HepG2 (cell line): ENCODE results near the gene FLT3LG. TPM values are rescaled to one million over a fixed set of nuclear protein-coding genes. Genes with fewer than 3 reads are reported as not detected.

Experiments used
- ATAC-seq: fragments of 200-7000 bp; cut with Tn5 transposase; 3 replicates; pipeline ENCODE4 v1.9.1; 2020; ENCODE audit warnings: mild to moderate bottlenecking, moderate library complexity
- BruUV-seq: library from RNA; stranded (reverse); fragments of 400-500 nt; replicated peaks from 2 replicates; lab custom pipeline; 2021; lab: Mats Ljungman, UMichigan
- CTCF ChIA-PET: fragments of 300-600 bp; formaldehyde crosslinking; extraction: SDS; loops from one replicate; lab custom pipeline; 2021; ENCODE audit warnings: low total read pairs, inconsistent platforms, low intra/inter-chr PET ratio; lab: Yijun Ruan, JAX
- POLR2A ChIA-PET: fragments of 350-600 bp; sonication (Branson Sonifier 250); formaldehyde crosslinking; loops from one replicate; lab custom pipeline; 2020; ENCODE audit warnings: antibody characterized with exemption, inconsistent platforms; lab: Yijun Ruan, JAX
- DNase-seq: peaks from one replicate; pipeline ENCODE4 v3.0.0-alpha.2; 2015; ENCODE audit warnings: low spot score
- FAIRE-seq: peaks from 3 replicates; lab custom pipeline; 2011; peaks lifted over from hg19 to GRCh38; lab: Jason Lieb, UNC
- H2AFZ ChIP-seq: one replicate; pipeline ENCODE4 v1.6.1; 2011; ENCODE audit warnings: low read length, inconsistent platforms
- H3K27ac ChIP-seq: fragments of 300-600 bp; 3 replicates; pipeline ENCODE4 v1.8.0; 2011; ENCODE audit warnings: mixed run types, mild to moderate bottlenecking, mixed read lengths, low read length, inconsistent platforms; ENCODE audit not compliant: insufficient read depth; ENCODE audit errors: extremely low read length
- H3K27me3 ChIP-seq, 2 experiments: fragments of 200-600 bp in 1 of 2; 2 replicates in 1 of 2; 3 replicates in 1 of 2; pipeline versions ENCODE4 v1.6.0 to v1.8.0; 2011; ENCODE audit warnings: low read length in 2 of 2, mild to moderate bottlenecking in 2 of 2, moderate library complexity in 2 of 2, inconsistent platforms in 1 of 2; ENCODE audit not compliant: insufficient read depth in 2 of 2, control insufficient read depth in 1 of 2
- H3K36me3 ChIP-seq, 2 experiments: fragments of 200-600 bp in 1 of 2; replicated peaks in 1 of 2; 2 replicates in 1 of 2; 3 replicates in 1 of 2; pipeline versions ENCODE4 v1.5.1 to v1.8.0; 2011; ENCODE audit warnings: low read length in 2 of 2, inconsistent platforms in 1 of 2; ENCODE audit not compliant: insufficient read depth in 2 of 2, control insufficient read depth in 1 of 2
- H3K4me1 ChIP-seq: 2 replicates; pipeline ENCODE4 v1.5.1; 2012; ENCODE audit warnings: low read length, inconsistent platforms; ENCODE audit not compliant: insufficient read depth
- H3K4me2 ChIP-seq: 2 replicates; pipeline ENCODE4 v1.6.0; 2011; ENCODE audit warnings: low read depth, low read length, inconsistent platforms
- H3K4me3 ChIP-seq, 3 experiments: fragments of 200-600 bp in 1 of 3; sonication (generic), shearing (Covaris generic) in 1 of 3; replicated peaks in 1 of 3; 2 replicates each; pipeline ENCODE4 v1.5.1; 2011 to 2016; ENCODE audit warnings: low read length in 3 of 3, inconsistent platforms in 2 of 3, low read depth in 2 of 3, mild to moderate bottlenecking in 2 of 3, control low read depth in 1 of 3, mixed read lengths in 1 of 3; ENCODE audit not compliant: insufficient read depth in 1 of 3
- H3K79me2 ChIP-seq: one replicate; pipeline ENCODE4 v1.6.1; 2011; ENCODE audit warnings: low read length, inconsistent platforms; ENCODE audit not compliant: insufficient read depth
- H3K9ac ChIP-seq: 2 replicates; pipeline ENCODE4 v1.6.0; 2011; ENCODE audit warnings: mild to moderate bottlenecking, low read depth, low read length, inconsistent platforms; ENCODE audit not compliant: insufficient read depth
- H3K9me3 ChIP-seq: 2 replicates; pipeline ENCODE4 v1.5.1; 2012; ENCODE audit warnings: mild to moderate bottlenecking, low read length
- H4K20me1 ChIP-seq: 2 replicates; pipeline ENCODE4 v1.6.0; 2011; ENCODE audit warnings: inconsistent platforms, mild to moderate bottlenecking, low read length, moderate library complexity; ENCODE audit not compliant: insufficient read depth
- ARHGAP35 ChIP-seq: sonication (generic); formaldehyde crosslinking; IDR thresholded peaks from 2 replicates; pipeline ENCODE4 v1.9.0; 2022; ENCODE audit warnings: mild to moderate bottlenecking, inconsistent platforms, moderate library complexity, missing genetic modification reagents, borderline replicate concordance
- GFI1 ChIP-seq: sonication (generic); formaldehyde crosslinking; IDR thresholded peaks from 2 replicates; pipeline ENCODE4 v1.5.0; 2020; ENCODE audit warnings: missing genetic modification reagents, mild to moderate bottlenecking, borderline replicate concordance
- HNRNPH1 ChIP-seq: fragments of 200-400 bp; formaldehyde crosslinking; optimal IDR thresholded peaks from 2 replicates; pipeline ENCODE3; 2017; ENCODE audit warnings: mild to moderate bottlenecking, low read depth, low read length
- JUNB ChIP-seq: sonication (generic); formaldehyde crosslinking; IDR thresholded peaks from 2 replicates; pipeline ENCODE4 v1.8.0; 2022; ENCODE audit warnings: missing genetic modification reagents, mild to moderate bottlenecking, borderline replicate concordance
- MAZ ChIP-seq, 2 experiments: sonication (generic) in 1 of 2; formaldehyde crosslinking in 1 of 2; IDR thresholded peaks; 2 replicates each; pipeline versions ENCODE4 v1.5.0 to v1.6.1; 2012 to 2020; ENCODE audit warnings: low read depth in 2 of 2, mild to moderate bottlenecking in 2 of 2, borderline replicate concordance in 1 of 2, improper control_type of control experiment in 1 of 2, low read length in 1 of 2, missing genetic modification reagents in 1 of 2, moderate library complexity in 1 of 2
- NFKBIZ ChIP-seq: IDR thresholded peaks from 2 replicates; pipeline ENCODE4 v1.6.1; 2018; ENCODE audit warnings: missing genetic modification reagents, missing compliant biosample characterization
- NR2C2 ChIP-seq: sonication (generic); formaldehyde crosslinking; IDR thresholded peaks from 2 replicates; pipeline ENCODE4 v1.4.0; 2020; ENCODE audit warnings: missing genetic modification reagents, mild to moderate bottlenecking, moderate library complexity, borderline replicate concordance
- ZBTB38 ChIP-seq: sonication (generic); formaldehyde crosslinking; IDR thresholded peaks from 2 replicates; pipeline ENCODE4 v1.5.1; 2020; ENCODE audit warnings: mild to moderate bottlenecking, missing genetic modification reagents
- ZGPAT ChIP-seq: IDR thresholded peaks from 2 replicates; pipeline ENCODE4 v1.6.1; 2016; ENCODE audit warnings: mild to moderate bottlenecking
- ZNF362 ChIP-seq: sonication (generic); formaldehyde crosslinking; IDR thresholded peaks from 2 replicates; pipeline ENCODE4 v1.4.0; 2020; ENCODE audit warnings: missing genetic modification reagents, mild to moderate bottlenecking, borderline replicate concordance
- ZNF446 ChIP-seq: sonication (generic); formaldehyde crosslinking; IDR thresholded peaks from 2 replicates; pipeline ENCODE4 v1.5.0; 2020; ENCODE audit warnings: mild to moderate bottlenecking, missing genetic modification reagents
- ZNF75D ChIP-seq: sonication (generic); formaldehyde crosslinking; IDR thresholded peaks from 2 replicates; pipeline ENCODE4 v1.8.1; 2023; ENCODE audit warnings: missing genetic modification reagents, mild to moderate bottlenecking, borderline replicate concordance
- ZSCAN22 ChIP-seq: sonication (generic); formaldehyde crosslinking; IDR thresholded peaks from 2 replicates; pipeline ENCODE4 v1.4.0; 2020; ENCODE audit warnings: mild to moderate bottlenecking, missing genetic modification reagents
- WGBS: methylation state at CpG from one replicate; pipeline ENCODE4 v1.1.6; 2017; ENCODE audit warnings: low lambda C conversion rate; 5-methylcytosine and 5-hydroxymethylcytosine counted together
- in situ Hi-C: cut with HindIII; loops from 2 replicates; pipeline ENCODE4 v1.10.0; 2017; ENCODE audit warnings: low pct_unique_long_range_greater_than_20kb; ENCODE audit not compliant: extremely low pct_ligation_motif_present
- intact Hi-C: fragments of 100-400 bp; cut with micrococcal nuclease; formaldehyde crosslinking; loops from one replicate; pipeline ENCODE4 v1.10.0; 2022; ENCODE audit not compliant: unreplicated experiment
- polyA plus RNA-seq, 8 experiments: library from polyadenylated mRNA; depleted of rRNA in 3 of 8; stranded (reverse) in 7 of 8; unstranded in 1 of 8; fragments of >200 nt; fragmentation: Illumina TruSeq in 4 of 8; extraction: Trizol in 4 of 8; gene quantifications; 2 replicates each; pipeline versions ENCODE4 v1.2.1 to v1.2.3, GENCODE V29; 2011 to 2016; ENCODE audit warnings: low read depth in 4 of 8, missing spikeins in 1 of 8, mixed read lengths in 1 of 8; ENCODE audit not compliant: insufficient read depth in 1 of 8
- total RNA-seq, 5 experiments: library from RNA; depleted of rRNA; stranded (reverse); fragments of >200 nt; fragmentation: Illumina TruSeq; extraction: Trizol; gene quantifications; 2 replicates each; pipeline ENCODE4 v1.2.3, GENCODE V29; 2016; ENCODE audit warnings: low read depth in 1 of 5

FLT3LG gene
- total and polyA plus RNA-seq, 2 of the 13 experiments (the other 11 are each of a cell fraction or from before 2014, with no cell fraction given), result 1.5 to 2.6 TPM

GRCh38 chr19:49442354-49442753, 31.7 kb upstream of the FLT3LG start:
- Histone ChIP-seq H3K4me1 (peaks cover 27% of the 10 kb centered on the region), H3K9ac (no peak overlapping the region), H2AFZ (peak overlapping the region; percentile 72), H3K36me3 (peaks cover 0 to 10% of the 10 kb centered on the region in 2 experiments; a peak in 3 of 5 replicates), H3K27ac (no peak overlapping the region), H3K4me2 (peak overlapping the region; percentile 75), H3K27me3 (peaks cover 7 to 49% of the 10 kb centered on the region in 2 experiments; a peak in 4 of 5 replicates), H3K4me3 (peak overlapping the region; percentile 16 to 76 (median 70); a peak in 4 of 6 replicates), H3K9me3 (no peaks in the 10 kb centered on the region), H3K79me2 (no peaks in the 10 kb centered on the region), H4K20me1 (peaks cover 5% of the 10 kb centered on the region; the same call in 1 of the 2 replicates)
- TF ChIP-seq ARHGAP35 (CRISPR knock-in tag) (0 out of 2 replicates have a peak, but pooled peaks have one; percentile 8), GFI1 (CRISPR knock-in tag) (0 out of 2 replicates have a peak, but pooled peaks have one; percentile 19), ZNF75D (CRISPR knock-in tag) (no peak)
- BruUV-seq, result no TSS peak
- in situ Hi-C loops (no loop called here), intact Hi-C loops (no loop called here)
- ChIA-PET CTCF (interaction anchor here (2.3 kb wide), 1 partner anchor 50 kb away, joined by 45 read pairs; no protein-coding TSS in a partner anchor), POLR2A (interaction anchor here (1.0 to 2.1 kb wide), 5 partner anchors 9 to 81 kb away, joined by 3 to 21 read pairs (median 3); partner anchors contain the start of genes ALDH16A1 and PIH1D1)
- no peak for FAIRE-seq
- DNase-seq, result no peak
- no peak for ATAC-seq
- WGBS, result 10% methylated on average over 11 of the region's 11 CpGs

- Histone ChIP-seq H3K79me2 (no peaks in the 10 kb centered on the region), H3K4me3 (peak overlapping the region; percentile 70 to 76 (median 74)), H3K27me3 (peaks cover 7 to 44% of the 10 kb centered on the region in 2 experiments; a peak in 4 of 5 replicates), H3K27ac (peak overlapping the region; percentile 72), H3K4me2 (peak overlapping the region; percentile 90), H4K20me1 (peaks cover 5% of the 10 kb centered on the region; the same call in 1 of the 2 replicates), H3K36me3 (peaks cover 0 to 10% of the 10 kb centered on the region in 2 experiments; a peak in 3 of 5 replicates), H3K9me3 (no peaks in the 10 kb centered on the region), H3K9ac (peak overlapping the region; percentile 76), H2AFZ (no peak overlapping the region), H3K4me1 (peaks cover 27% of the 10 kb centered on the region)
- ChIA-PET CTCF (interaction anchor here (1.4 to 2.3 kb wide), 3 partner anchors 33 to 177 kb away, joined by 3 to 45 read pairs (median 5); no protein-coding TSS in a partner anchor), POLR2A (interaction anchor here (1.0 to 2.1 kb wide), 5 partner anchors 9 to 82 kb away, joined by 3 to 21 read pairs (median 3); partner anchors contain the start of genes ALDH16A1 and PIH1D1)
- WGBS, result 3% methylated on average over 24 of the region's 43 CpGs
- intact Hi-C loops, result loop anchor here (1.0 kb wide), 1 partner anchor 51 kb away; no protein-coding TSS in a partner anchor
- ATAC-seq (peak; percentile 84), FAIRE-seq (no peak), DNase-seq (peak; percentile 86)
- in situ Hi-C loops, result no loop called here
- BruUV-seq, result no TSS peak
- TF ChIP-seq JUNB (CRISPR knock-in tag), result no peak
- TF ChIP-seq ZBTB38 (CRISPR knock-in tag), result 0 out of 2 replicates have a peak, but pooled peaks have one; percentile 13
- TF ChIP-seq ZNF362 (CRISPR knock-in tag), result no peak
- no peak for TF ChIP-seq ZSCAN22 (CRISPR knock-in tag)
- TF ChIP-seq ZGPAT (CRISPR knock-in tag), result no peak
- no peak for TF ChIP-seq NFKBIZ (CRISPR knock-in tag)
- no peak for TF ChIP-seq HNRNPH1
- TF ChIP-seq ZNF446 (CRISPR knock-in tag), result peak; percentile 96
- TF ChIP-seq NR2C2 (CRISPR knock-in tag), result 0 out of 2 replicates have a peak, but pooled peaks have one; percentile 4
- TF ChIP-seq MAZ (IDR thresholded peaks at IDR 0.05; ENCODE audit: borderline replicate concordance, low read depth, low read length), result peak; percentile 36; the same call in 1 of the 2 replicates
- TF ChIP-seq MAZ (CRISPR knock-in tag; IDR thresholded peaks at IDR 0.05; ENCODE audit: low read depth), result no peak
Measured at GRCh38 chr19:49442771-49443365, 31.1 kb upstream of the FLT3LG start.
